Gastrocnemius medialis (tissue), 4 donors: ENCODE data around the gene GAL3ST1.

Experiments used
- CTCF ChIP-seq, 5 experiments: fragments of 450-650 bp in 3 of 5; fragments of 200-600 bp in 2 of 5; sonication (generic) in 2 of 5; IDR thresholded peaks in 4 of 5; conservative IDR thresholded peaks in 1 of 5; 1 replicate in 4 of 5; 2 replicates in 1 of 5; pipeline ENCODE4 v1.5.1; 2016 to 2019; ENCODE audit warnings: antibody characterized with exemption in 5 of 5, mild to moderate bottlenecking in 3 of 5, moderate library complexity in 3 of 5
- POLR2A ChIP-seq, 2 donors: fragments of 450-650 bp; IDR thresholded peaks; one replicate each; pipeline ENCODE4 v1.6.1; 2017; ENCODE audit warnings: antibody characterized with exemption in 2 of 2, mild to moderate bottlenecking in 2 of 2, moderate library complexity in 2 of 2

GRCh38 chr22:30507670-30508069 lies 66.8 kb downstream of the GAL3ST1 start:
- TF ChIP-seq CTCF (IDR thresholded peaks at IDR 0.05 in 4 of 5, conservative IDR thresholded peaks at IDR 0.05 in 1 of 5) = no peak
- no peak for TF ChIP-seq POLR2A (IDR thresholded peaks at IDR 0.05)
